ENCODE results near the gene NDRG3. TPM values are rescaled to one million over a fixed set of nuclear protein-coding genes. Genes with fewer than 3 reads are reported as not detected.

Gene NDRG3
- polyA plus RNA-seq, 1 of the 3 experiments (the other 2 are of a cell fraction) = 20.5 TPM

DNA sequence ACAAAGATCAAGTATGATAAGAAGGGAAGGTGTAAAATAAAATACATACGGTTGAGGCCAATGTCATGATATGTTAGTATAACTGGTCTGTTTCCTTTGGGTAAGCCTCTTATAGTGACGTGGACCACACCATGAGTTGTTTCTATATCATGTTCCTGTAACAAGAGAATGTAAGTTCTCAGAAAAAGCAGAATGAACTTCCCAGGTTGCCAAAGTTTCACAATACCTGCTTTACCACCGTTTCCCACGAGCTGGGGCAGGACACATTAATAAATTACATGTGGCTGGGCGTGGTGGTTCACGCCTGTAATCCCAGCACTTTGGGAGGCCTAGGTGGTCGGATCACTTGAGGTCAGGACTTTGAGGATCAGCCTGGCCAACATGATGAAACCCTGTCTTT, 57.3 kb downstream of the NDRG3 start:
- Histone ChIP-seq H2AFZ (ENCODE audit: low read depth) (no peak overlapping the region), H3K27me3 (ENCODE audit: insufficient read depth) (no peaks in the 10 kb centered on the region), H3K4me2 (no peak overlapping the region), H3K79me2 (ENCODE audit: insufficient read depth) (no peaks in the 10 kb centered on the region), H3K9me2 (no peaks in the 10 kb centered on the region), H3F3A (replicated peaks; ENCODE audit: insufficient read depth) (no peaks in the 10 kb centered on the region), H3K4me3 (ENCODE audit: low read depth in 2 of 2, low read length in 1 of 2) (no peak overlapping the region), H4K20me1 (ENCODE audit: insufficient read depth) (no peaks in the 10 kb centered on the region), H3K27ac (ENCODE audit: low read depth in 2 of 2, low read length in 1 of 2) (no peak overlapping the region), H3K36me3 (replicated peaks in 1 of 2; ENCODE audit: control insufficient read depth in 1 of 2, insufficient read depth in 2 of 2, low read length in 1 of 2) (peaks cover 0 to 4% of the 10 kb centered on the region in 2 experiments), H3K9ac (no peak overlapping the region), H3K9me3 (no peaks in the 10 kb centered on the region), H3K4me1 (ENCODE audit: control insufficient read depth in 1 of 2, insufficient read depth in 2 of 2, low read depth in 1 of 2, low read length in 1 of 2) (no peaks in the 10 kb centered on the region)
- 92% methylated on average over 7 of the region's 7 CpGs for WGBS (ENCODE audit: low lambda C conversion rate)
- DNase-seq = no peak
- POLR2A ChIA-PET = no interaction called here
- TF ChIP-seq, protein P1, sequence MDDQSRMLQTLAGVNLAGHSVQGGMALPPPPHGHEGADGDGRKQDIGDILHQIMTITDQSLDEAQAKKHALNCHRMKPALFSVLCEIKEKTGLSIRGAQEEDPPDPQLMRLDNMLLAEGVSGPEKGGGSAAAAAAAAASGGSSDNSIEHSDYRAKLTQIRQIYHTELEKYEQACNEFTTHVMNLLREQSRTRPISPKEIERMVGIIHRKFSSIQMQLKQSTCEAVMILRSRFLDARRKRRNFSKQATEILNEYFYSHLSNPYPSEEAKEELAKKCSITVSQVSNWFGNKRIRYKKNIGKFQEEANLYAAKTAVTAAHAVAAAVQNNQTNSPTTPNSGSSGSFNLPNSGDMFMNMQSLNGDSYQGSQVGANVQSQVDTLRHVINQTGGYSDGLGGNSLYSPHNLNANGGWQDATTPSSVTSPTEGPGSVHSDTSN (IDR thresholded peaks at IDR 0.05) = no peak
- TF ChIP-seq YY1 (IDR thresholded peaks at IDR 0.05; ENCODE audit: low read depth) (no peak), RFX5 (IDR thresholded peaks at IDR 0.05; ENCODE audit: low read length) (no peak), GABPA (IDR thresholded peaks at IDR 0.05; ENCODE audit: low read depth) (no peak), TEAD4 (IDR thresholded peaks at IDR 0.05; ENCODE audit: borderline replicate concordance, insufficient read depth) (no peak), MXI1 (IDR thresholded peaks at IDR 0.05; ENCODE audit: low read depth, low read length) (no peak), ELF1 (IDR thresholded peaks at IDR 0.05) (no peak), FOXJ3 (CRISPR knock-in tag; IDR thresholded peaks at IDR 0.05) (no peak), POLR2AphosphoS5 (IDR thresholded peaks at IDR 0.05; ENCODE audit: low read depth, low read length) (no peak), FOSL2 (IDR thresholded peaks at IDR 0.05; ENCODE audit: borderline replicate concordance, low read depth) (no peak), EP300 (IDR thresholded peaks at IDR 0.05; ENCODE audit: borderline replicate concordance in 1 of 2, low read depth in 1 of 2, low read length in 1 of 2) (no peak), RCOR1 (IDR thresholded peaks at IDR 0.05; ENCODE audit: low read length) (no peak), SMC3 (IDR thresholded peaks at IDR 0.05; ENCODE audit: low read depth, low read length) (no peak), CHD2 (IDR thresholded peaks at IDR 0.05; ENCODE audit: low read length, partially characterized antibody) (no peak)
- CTCF ChIA-PET = interaction anchor here (0.6 to 0.7 kb wide), 2 partner anchors 205 to 386 kb away, joined by 3 read pairs; no protein-coding TSS in a partner anchor

DNA sequence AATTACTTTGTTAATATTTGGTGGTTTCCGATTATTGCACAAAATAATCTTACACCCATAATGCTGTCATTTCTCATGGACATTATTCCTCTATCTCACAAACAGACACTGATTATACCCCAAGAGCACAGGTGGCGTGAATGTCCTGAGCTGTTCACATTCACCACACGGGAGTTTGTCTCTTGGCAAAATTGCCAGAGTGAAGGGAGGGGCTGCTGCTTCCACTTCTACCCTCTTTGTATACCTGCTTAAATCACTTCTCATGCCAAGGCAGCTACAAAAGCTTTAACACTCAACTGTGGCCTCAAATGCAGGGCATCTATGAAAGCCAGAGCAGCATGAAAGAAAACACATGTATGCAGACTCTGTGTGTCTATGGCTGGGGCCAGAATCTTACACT, 58.0 kb downstream of the NDRG3 start:
- WGBS (ENCODE audit: low lambda C conversion rate) = 93% methylated on average over 3 of the region's 3 CpGs
- Histone ChIP-seq H3K27ac (ENCODE audit: low read depth in 2 of 2, low read length in 1 of 2) (no peak overlapping the region), H3K79me2 (ENCODE audit: insufficient read depth) (no peaks in the 10 kb centered on the region), H2AFZ (ENCODE audit: low read depth) (no peak overlapping the region), H3K4me2 (no peak overlapping the region), H3K27me3 (ENCODE audit: insufficient read depth) (no peaks in the 10 kb centered on the region), H3K9me3 (no peaks in the 10 kb centered on the region), H3F3A (replicated peaks; ENCODE audit: insufficient read depth) (no peaks in the 10 kb centered on the region), H3K4me1 (ENCODE audit: control insufficient read depth in 1 of 2, insufficient read depth in 2 of 2, low read depth in 1 of 2, low read length in 1 of 2) (no peaks in the 10 kb centered on the region), H3K9ac (no peak overlapping the region), H3K36me3 (replicated peaks in 1 of 2; ENCODE audit: control insufficient read depth in 1 of 2, insufficient read depth in 2 of 2, low read length in 1 of 2) (peaks cover 0 to 4% of the 10 kb centered on the region in 2 experiments), H4K20me1 (ENCODE audit: insufficient read depth) (no peaks in the 10 kb centered on the region), H3K9me2 (no peaks in the 10 kb centered on the region), H3K4me3 (ENCODE audit: low read depth in 2 of 2, low read length in 1 of 2) (no peak overlapping the region)
- DNase-seq = no peak
- TF ChIP-seq MXI1 (IDR thresholded peaks at IDR 0.05; ENCODE audit: low read depth, low read length) (no peak), FOXM1 (IDR thresholded peaks at IDR 0.05; ENCODE audit: low read depth) (no peak), FOXJ3 (CRISPR knock-in tag; IDR thresholded peaks at IDR 0.05) (no peak), JUND (IDR thresholded peaks at IDR 0.05) (no peak), RAD21 (IDR thresholded peaks at IDR 0.05; ENCODE audit: low read length) (no peak), RFX5 (IDR thresholded peaks at IDR 0.05; ENCODE audit: low read length) (no peak), NFIC (IDR thresholded peaks at IDR 0.05; ENCODE audit: borderline replicate concordance) (no peak), GABPA (IDR thresholded peaks at IDR 0.05; ENCODE audit: low read depth) (no peak)
- TF ChIP-seq, protein P2, sequence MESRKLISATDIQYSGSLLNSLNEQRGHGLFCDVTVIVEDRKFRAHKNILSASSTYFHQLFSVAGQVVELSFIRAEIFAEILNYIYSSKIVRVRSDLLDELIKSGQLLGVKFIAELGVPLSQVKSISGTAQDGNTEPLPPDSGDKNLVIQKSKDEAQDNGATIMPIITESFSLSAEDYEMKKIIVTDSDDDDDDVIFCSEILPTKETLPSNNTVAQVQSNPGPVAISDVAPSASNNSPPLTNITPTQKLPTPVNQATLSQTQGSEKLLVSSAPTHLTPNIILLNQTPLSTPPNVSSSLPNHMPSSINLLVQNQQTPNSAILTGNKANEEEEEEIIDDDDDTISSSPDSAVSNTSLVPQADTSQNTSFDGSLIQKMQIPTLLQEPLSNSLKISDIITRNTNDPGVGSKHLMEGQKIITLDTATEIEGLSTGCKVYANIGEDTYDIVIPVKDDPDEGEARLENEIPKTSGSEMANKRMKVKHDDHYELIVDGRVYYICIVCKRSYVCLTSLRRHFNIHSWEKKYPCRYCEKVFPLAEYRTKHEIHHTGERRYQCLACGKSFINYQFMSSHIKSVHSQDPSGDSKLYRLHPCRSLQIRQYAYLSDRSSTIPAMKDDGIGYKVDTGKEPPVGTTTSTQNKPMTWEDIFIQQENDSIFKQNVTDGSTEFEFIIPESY (IDR thresholded peaks at IDR 0.05; ENCODE audit: borderline replicate concordance, low read depth) = no peak
- TF ChIP-seq, protein P3, sequence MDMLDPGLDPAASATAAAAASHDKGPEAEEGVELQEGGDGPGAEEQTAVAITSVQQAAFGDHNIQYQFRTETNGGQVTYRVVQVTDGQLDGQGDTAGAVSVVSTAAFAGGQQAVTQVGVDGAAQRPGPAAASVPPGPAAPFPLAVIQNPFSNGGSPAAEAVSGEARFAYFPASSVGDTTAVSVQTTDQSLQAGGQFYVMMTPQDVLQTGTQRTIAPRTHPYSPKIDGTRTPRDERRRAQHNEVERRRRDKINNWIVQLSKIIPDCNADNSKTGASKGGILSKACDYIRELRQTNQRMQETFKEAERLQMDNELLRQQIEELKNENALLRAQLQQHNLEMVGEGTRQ (IDR thresholded peaks at IDR 0.05; ENCODE audit: borderline replicate concordance, low read depth, low read length) = no peak
- CTCF ChIA-PET = interaction anchor here (0.7 kb wide), 1 partner anchor 206 kb away, joined by 3 read pairs; no protein-coding TSS in a partner anchor
- POLR2A ChIA-PET = no interaction called here
